Measurements from ENCODE around the gene TMEM63B. TPM values are rescaled to one million over a fixed set of nuclear protein-coding genes. Genes with fewer than 3 reads are reported as not detected.
A peak's percentile ranks its signal among the peaks of the same experiment; 100 is the strongest.

Gene TMEM63B
- total and polyA plus RNA-seq, 4 donors, result 49.0 to 94.5 (median 88.3) TPM

DNA sequence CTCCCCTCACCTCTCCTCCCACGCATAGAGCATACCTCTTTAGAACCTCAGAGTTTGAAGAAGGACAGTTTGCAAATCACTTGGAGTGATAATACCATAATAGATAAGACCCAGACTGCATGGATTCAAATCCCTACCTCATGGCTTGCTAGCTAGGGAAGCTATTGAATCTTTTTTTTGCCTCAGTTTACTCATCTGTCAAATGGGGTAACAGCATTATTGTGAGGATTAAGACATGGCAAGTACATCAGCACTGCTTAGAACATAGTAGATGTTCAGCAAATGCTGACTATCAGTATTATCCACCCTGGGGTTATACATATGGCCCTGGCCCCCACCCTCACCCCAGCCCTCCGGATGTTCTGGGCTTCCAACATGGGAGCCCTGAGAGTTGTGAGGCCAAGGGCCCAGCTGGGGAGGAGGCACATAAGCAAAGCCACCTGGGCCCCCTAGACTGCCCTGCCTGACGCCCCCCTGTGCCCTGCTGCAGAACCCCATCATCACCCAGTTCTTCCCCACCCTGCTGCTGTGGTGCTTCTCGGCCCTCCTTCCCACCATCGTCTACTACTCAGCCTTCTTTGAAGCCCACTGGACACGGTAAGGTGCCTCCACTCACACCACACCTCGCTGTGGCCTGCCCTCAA is 22.1 kb downstream of the TMEM63B start:
- ATAC-seq (ENCODE audit: insufficient read depth, low FRiP score) (no peak), DNase-seq (no peak)
- no peak overlapping the region for H3K9ac ChIP-seq (ENCODE audit: insufficient read depth in 1 of 2, low read length in 2 of 2)
- H3K27ac ChIP-seq (ENCODE audit: low read depth in 1 of 2, low read length in 1 of 2), result no peak overlapping the region
- peaks cover 0 to 1% (median 0%) of the 10 kb centered on the region in 4 donors for H3K9me3 ChIP-seq (ENCODE audit: control insufficient read depth in 4 of 4, insufficient read depth in 3 of 4, low read length in 3 of 4)
- H3K4me1 ChIP-seq (ENCODE audit: control insufficient read depth in 5 of 5, insufficient read depth in 5 of 5, low read length in 5 of 5), result peaks cover 0 to 6% (median 0%) of the 10 kb centered on the region in 5 donors
- no peaks in the 10 kb centered on the region for H3K27me3 ChIP-seq (ENCODE audit: control insufficient read depth in 3 of 3, insufficient read depth in 3 of 3, low read length in 2 of 3)
- WGBS, 2 donors, result 92 to 94% methylated on average over 7 of the region's 7 CpGs
- peaks cover 7 to 43% (median 16%) of the 10 kb centered on the region in 4 donors for H3K36me3 ChIP-seq (ENCODE audit: control insufficient read depth in 4 of 4, insufficient read depth in 4 of 4, low read length in 4 of 4)
- TF ChIP-seq, protein P1, sequence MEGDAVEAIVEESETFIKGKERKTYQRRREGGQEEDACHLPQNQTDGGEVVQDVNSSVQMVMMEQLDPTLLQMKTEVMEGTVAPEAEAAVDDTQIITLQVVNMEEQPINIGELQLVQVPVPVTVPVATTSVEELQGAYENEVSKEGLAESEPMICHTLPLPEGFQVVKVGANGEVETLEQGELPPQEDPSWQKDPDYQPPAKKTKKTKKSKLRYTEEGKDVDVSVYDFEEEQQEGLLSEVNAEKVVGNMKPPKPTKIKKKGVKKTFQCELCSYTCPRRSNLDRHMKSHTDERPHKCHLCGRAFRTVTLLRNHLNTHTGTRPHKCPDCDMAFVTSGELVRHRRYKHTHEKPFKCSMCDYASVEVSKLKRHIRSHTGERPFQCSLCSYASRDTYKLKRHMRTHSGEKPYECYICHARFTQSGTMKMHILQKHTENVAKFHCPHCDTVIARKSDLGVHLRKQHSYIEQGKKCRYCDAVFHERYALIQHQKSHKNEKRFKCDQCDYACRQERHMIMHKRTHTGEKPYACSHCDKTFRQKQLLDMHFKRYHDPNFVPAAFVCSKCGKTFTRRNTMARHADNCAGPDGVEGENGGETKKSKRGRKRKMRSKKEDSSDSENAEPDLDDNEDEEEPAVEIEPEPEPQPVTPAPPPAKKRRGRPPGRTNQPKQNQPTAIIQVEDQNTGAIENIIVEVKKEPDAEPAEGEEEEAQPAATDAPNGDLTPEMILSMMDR (IDR thresholded peaks at IDR 0.05; ENCODE audit: control extremely low read depth, extremely low read depth), result no peak
- no peak overlapping the region for H3K4me3 ChIP-seq

DNA sequence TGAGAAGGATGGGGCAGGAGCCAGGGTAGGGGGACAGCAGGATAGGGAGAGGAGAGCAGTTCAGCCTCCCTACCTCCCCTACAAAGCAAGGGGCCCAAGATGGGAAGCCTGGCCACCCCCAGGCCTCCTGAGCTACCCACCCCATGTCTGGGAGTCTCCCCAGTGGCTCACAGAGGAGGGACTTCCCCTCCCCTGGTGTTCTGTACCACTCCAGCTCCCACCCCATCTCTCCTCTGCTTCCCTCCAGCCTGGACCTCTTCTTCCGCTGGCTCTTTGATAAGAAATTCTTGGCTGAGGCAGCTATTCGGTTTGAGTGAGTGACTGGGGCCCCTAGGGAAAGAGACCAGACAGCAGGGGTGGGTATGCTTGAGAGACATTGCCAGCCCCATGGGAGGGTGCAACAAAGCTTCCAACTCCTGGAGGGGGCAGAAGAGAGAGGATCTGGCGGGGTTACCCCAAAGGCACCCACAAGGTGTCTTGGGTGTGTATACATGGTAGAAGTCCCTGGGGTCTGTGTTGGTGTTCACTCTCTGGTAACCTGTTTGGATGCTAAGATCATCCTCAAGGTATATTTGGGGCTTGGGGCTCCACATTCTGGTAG is 23.1 kb downstream of the TMEM63B start:
- H3K27ac ChIP-seq (ENCODE audit: low read depth in 1 of 2, low read length in 1 of 2), result no peak overlapping the region
- peak in 1 of 3 donors; percentile 44 for DNase-seq
- H3K4me3 ChIP-seq, result no peak overlapping the region
- H3K36me3 ChIP-seq (ENCODE audit: control insufficient read depth in 4 of 4, insufficient read depth in 4 of 4, low read length in 4 of 4), result peaks cover 7 to 43% (median 16%) of the 10 kb centered on the region in 4 donors
- no peaks in the 10 kb centered on the region for H3K27me3 ChIP-seq (ENCODE audit: control insufficient read depth in 3 of 3, insufficient read depth in 3 of 3, low read length in 2 of 3)
- no peak overlapping the region for H3K9ac ChIP-seq (ENCODE audit: insufficient read depth in 1 of 2, low read length in 2 of 2)
- H3K4me1 ChIP-seq (ENCODE audit: control insufficient read depth in 5 of 5, insufficient read depth in 5 of 5, low read length in 5 of 5), result peaks cover 0 to 6% (median 0%) of the 10 kb centered on the region in 5 donors
- TF ChIP-seq, protein P1 (IDR thresholded peaks at IDR 0.05; ENCODE audit: control extremely low read depth, extremely low read depth), result no peak
- 81 to 87% methylated on average over 3 of the region's 3 CpGs for WGBS, 2 donors
- H3K9me3 ChIP-seq (ENCODE audit: control insufficient read depth in 4 of 4, insufficient read depth in 3 of 4, low read length in 3 of 4), result peaks cover 0 to 1% (median 0%) of the 10 kb centered on the region in 4 donors
- ATAC-seq (ENCODE audit: insufficient read depth, low FRiP score), result no peak

DNA sequence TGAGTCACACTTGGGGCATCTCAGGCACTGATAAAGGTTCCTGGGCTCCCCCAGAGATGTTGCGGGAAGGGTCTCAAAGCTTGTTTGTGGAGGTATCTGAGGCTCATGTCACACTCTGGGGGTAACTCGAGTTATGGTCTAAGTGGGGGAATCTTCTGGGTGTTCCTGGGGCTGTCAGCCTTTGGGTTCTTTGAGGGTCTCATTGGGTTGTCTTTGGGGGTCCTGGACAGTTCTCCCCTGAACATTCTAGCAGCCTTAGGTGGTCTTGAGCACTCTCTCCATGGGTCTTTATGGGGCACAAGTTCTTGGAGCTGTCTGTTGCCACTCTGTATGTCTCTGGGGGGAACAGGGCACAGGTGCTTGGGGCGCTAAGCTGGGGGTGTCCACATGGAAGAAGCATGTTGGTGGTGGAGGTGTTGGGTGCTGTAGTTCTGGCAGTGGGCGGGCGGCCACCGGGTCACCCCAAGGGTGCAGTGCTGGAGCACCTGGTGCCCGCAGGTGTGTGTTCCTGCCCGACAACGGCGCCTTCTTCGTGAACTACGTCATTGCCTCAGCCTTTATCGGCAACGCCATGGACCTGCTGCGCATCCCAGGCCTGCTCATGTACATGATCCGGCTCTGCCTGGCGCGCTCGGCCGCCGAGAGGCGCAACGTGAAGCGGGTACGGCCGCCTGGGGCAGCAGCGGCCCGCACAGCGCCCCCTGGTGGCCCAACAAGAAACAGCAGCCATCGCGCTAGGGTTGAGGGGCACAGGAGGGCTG is 24.2 kb downstream of the TMEM63B start:
- peaks cover 7 to 37% (median 9%) of the 10 kb centered on the region in 4 donors for H3K36me3 ChIP-seq (ENCODE audit: control insufficient read depth in 4 of 4, insufficient read depth in 4 of 4, low read length in 4 of 4)
- H3K9me3 ChIP-seq (ENCODE audit: control insufficient read depth in 4 of 4, insufficient read depth in 3 of 4, low read length in 3 of 4), result peaks cover 0 to 1% (median 0%) of the 10 kb centered on the region in 4 donors
- TF ChIP-seq, protein P1 (IDR thresholded peaks at IDR 0.05; ENCODE audit: control extremely low read depth, extremely low read depth), result peak; percentile 98
- DNase-seq (peak; percentile 56 to 79 (median 70)), ATAC-seq (ENCODE audit: insufficient read depth, low FRiP score) (peak; percentile 81)
- H3K4me3 ChIP-seq, result no peak overlapping the region
- H3K27ac ChIP-seq (ENCODE audit: low read depth in 1 of 2, low read length in 1 of 2), result no peak overlapping the region
- no peaks in the 10 kb centered on the region for H3K27me3 ChIP-seq (ENCODE audit: control insufficient read depth in 3 of 3, insufficient read depth in 3 of 3, low read length in 2 of 3)
- H3K9ac ChIP-seq (ENCODE audit: insufficient read depth in 1 of 2, low read length in 2 of 2), result no peak overlapping the region
- 24% methylated on average over 31 of the region's 31 CpGs for WGBS, 2 donors
- H3K4me1 ChIP-seq (ENCODE audit: control insufficient read depth in 5 of 5, insufficient read depth in 5 of 5, low read length in 5 of 5), result peaks cover 0 to 6% (median 0%) of the 10 kb centered on the region in 5 donors
